ENCODE measurements around the gene TMEM132C. TPM values are rescaled to one million over a fixed set of nuclear protein-coding genes. Genes with fewer than 3 reads are reported as not detected.

The TMEM132C gene
- polyA plus RNA-seq, 1 of the 3 experiments (the other 2 are of a cell fraction): not detected

- Histone ChIP-seq H3K27ac (ENCODE audit: low read depth in 2 of 2, low read length in 1 of 2) (no peak overlapping the region), H3K4me1 (ENCODE audit: control insufficient read depth in 1 of 2, insufficient read depth in 2 of 2, low read depth in 1 of 2, low read length in 1 of 2) (no peaks in the 10 kb centered on the region), H2AFZ (ENCODE audit: low read depth) (no peak overlapping the region), H3K9me3 (no peaks in the 10 kb centered on the region), H3K27me3 (ENCODE audit: insufficient read depth) (no peaks in the 10 kb centered on the region), H3F3A (replicated peaks; ENCODE audit: insufficient read depth) (no peaks in the 10 kb centered on the region), H4K20me1 (ENCODE audit: insufficient read depth) (no peaks in the 10 kb centered on the region), H3K9me2 (no peaks in the 10 kb centered on the region), H3K36me3 (replicated peaks in 1 of 2; ENCODE audit: control insufficient read depth in 1 of 2, insufficient read depth in 2 of 2, low read length in 1 of 2) (no peaks in the 10 kb centered on the region), H3K9ac (no peak overlapping the region), H3K79me2 (ENCODE audit: insufficient read depth) (no peaks in the 10 kb centered on the region), H3K4me3 (ENCODE audit: low read depth in 2 of 2, low read length in 1 of 2) (no peak overlapping the region), H3K4me2 (no peak overlapping the region)
- no peak for DNase-seq
- ChIA-PET POLR2A (no interaction called here), CTCF (no interaction called here)
- TF ChIP-seq MAX (IDR thresholded peaks at IDR 0.05; ENCODE audit: low read depth): no peak
- no peak for TF ChIP-seq POLR2AphosphoS5 (IDR thresholded peaks at IDR 0.05; ENCODE audit: low read depth, low read length)
- TF ChIP-seq GATA2 (CRISPR knock-in tag; IDR thresholded peaks at IDR 0.05): no peak
- TF ChIP-seq YY1 (IDR thresholded peaks at IDR 0.05; ENCODE audit: low read depth): no peak
- TF ChIP-seq MXI1 (IDR thresholded peaks at IDR 0.05; ENCODE audit: low read depth, low read length): no peak
- TF ChIP-seq ELF1 (IDR thresholded peaks at IDR 0.05): no peak
- TF ChIP-seq RFX5 (IDR thresholded peaks at IDR 0.05; ENCODE audit: low read length): no peak
- TF ChIP-seq NRF1 (IDR thresholded peaks at IDR 0.05; ENCODE audit: low read depth, low read length): no peak
- TF ChIP-seq RXRA (IDR thresholded peaks at IDR 0.05; ENCODE audit: borderline replicate concordance, low read depth): no peak
- no peak for TF ChIP-seq RCOR1 (IDR thresholded peaks at IDR 0.05; ENCODE audit: low read length)
- no peak for TF ChIP-seq FOSL2 (IDR thresholded peaks at IDR 0.05; ENCODE audit: borderline replicate concordance, low read depth)
- no peak for TF ChIP-seq PBX3 (IDR thresholded peaks at IDR 0.05)
- 3% methylated on average over 2 of the region's 2 CpGs for WGBS (ENCODE audit: low lambda C conversion rate)
Measured at GRCh38 chr12:128680555-128680954, 413.6 kb downstream of the TMEM132C start.

GRCh38 chr12:128682548-128683275 lies 415.7 kb downstream of the TMEM132C start:
- H3K36me3 ChIP-seq (replicated peaks in 1 of 2; ENCODE audit: control insufficient read depth in 1 of 2, insufficient read depth in 2 of 2, low read length in 1 of 2): no peaks in the 10 kb centered on the region
- no peaks in the 10 kb centered on the region for H3F3A ChIP-seq (replicated peaks; ENCODE audit: insufficient read depth)
- no peaks in the 10 kb centered on the region for H3K4me1 ChIP-seq (ENCODE audit: control insufficient read depth in 1 of 2, insufficient read depth in 2 of 2, low read depth in 1 of 2, low read length in 1 of 2)
- no peak overlapping the region for H2AFZ ChIP-seq (ENCODE audit: low read depth)
- no peaks in the 10 kb centered on the region for H3K79me2 ChIP-seq (ENCODE audit: insufficient read depth)
- CTCF ChIA-PET: interaction anchor here (1.4 kb wide), 1 partner anchor 1229 kb away, joined by 3 read pairs; no protein-coding TSS in a partner anchor
- 47% methylated on average over 17 of the region's 20 CpGs for WGBS (ENCODE audit: low lambda C conversion rate)
- no peaks in the 10 kb centered on the region for H3K9me2 ChIP-seq
- no peak overlapping the region for H3K27ac ChIP-seq (ENCODE audit: low read depth in 2 of 2, low read length in 1 of 2)
- H3K4me2 ChIP-seq: no peak overlapping the region
- H3K27me3 ChIP-seq (ENCODE audit: insufficient read depth): no peaks in the 10 kb centered on the region
- no peak for DNase-seq
- H4K20me1 ChIP-seq (ENCODE audit: insufficient read depth): no peaks in the 10 kb centered on the region
- POLR2A ChIA-PET: no interaction called here
- no peak overlapping the region for H3K9ac ChIP-seq
- H3K9me3 ChIP-seq: no peaks in the 10 kb centered on the region
- H3K4me3 ChIP-seq (ENCODE audit: low read depth in 2 of 2, low read length in 1 of 2): no peak overlapping the region
- TF ChIP-seq FOXM1 (IDR thresholded peaks at IDR 0.05; ENCODE audit: low read depth) (no peak), TCF12 (IDR thresholded peaks at IDR 0.05) (no peak), EP300 (IDR thresholded peaks at IDR 0.05; ENCODE audit: borderline replicate concordance in 1 of 2, low read depth in 1 of 2, low read length in 1 of 2) (no peak), SIN3A (IDR thresholded peaks at IDR 0.05; ENCODE audit: borderline replicate concordance, low read depth, low read length) (no peak), REST (IDR thresholded peaks at IDR 0.05; ENCODE audit: low read depth, low read length) (no peak), RAD21 (IDR thresholded peaks at IDR 0.05; ENCODE audit: low read length) (no peak), PBX3 (IDR thresholded peaks at IDR 0.05) (no peak), RCOR1 (IDR thresholded peaks at IDR 0.05; ENCODE audit: low read length) (no peak), TEAD4 (IDR thresholded peaks at IDR 0.05; ENCODE audit: borderline replicate concordance, insufficient read depth) (no peak), RXRA (IDR thresholded peaks at IDR 0.05; ENCODE audit: borderline replicate concordance, low read depth) (no peak), YY1 (IDR thresholded peaks at IDR 0.05; ENCODE audit: low read depth) (no peak), NFIC (IDR thresholded peaks at IDR 0.05; ENCODE audit: borderline replicate concordance) (no peak), MXI1 (IDR thresholded peaks at IDR 0.05; ENCODE audit: low read depth, low read length) (no peak), GATA2 (CRISPR knock-in tag; IDR thresholded peaks at IDR 0.05) (no peak), IRF3 (IDR thresholded peaks at IDR 0.05; ENCODE audit: low read depth, low read length) (no peak)

All from SK-N-SH (cell line).